GM21528 (cell line): ENCODE measurements around the gene SPOP.
"Not testable (repeated sequence)": the region's sequence is repeated elsewhere in the genome, so short reads cannot be mapped to it uniquely, and the experiment has no call there.

ENCODE experiments used
- ATAC-seq: cut with Tn5 transposase; IDR thresholded peaks from one replicate; pipeline ENCODE4 v1.9.1; 2021; ENCODE audit warnings: mild to moderate bottlenecking, moderate library complexity; ENCODE audit not compliant: unreplicated experiment, low FRiP score

Gene SPOP

GRCh38 chr17:49659661-49660382 lies 18.1 kb downstream of the SPOP start:
- no peak for ATAC-seq

- ATAC-seq, result no peak
Measured at GRCh38 chr17:49656247-49656646, 21.6 kb downstream of the SPOP start.

- ATAC-seq, result no peak
Measured at GRCh38 chr17:49647256-49647585, 30.7 kb downstream of the SPOP start.

GRCh38 chr17:49646391-49647255 lies 31.3 kb downstream of the SPOP start:
- no peak for ATAC-seq

- not testable (repeated sequence) for ATAC-seq
Measured at GRCh38 chr17:49646056-49646390, 31.9 kb downstream of the SPOP start.

- ATAC-seq, result no peak
Measured at GRCh38 chr17:49645654-49646053, 32.2 kb downstream of the SPOP start.

- ATAC-seq, result no peak
Measured at GRCh38 chr17:49640556-49640955, 37.3 kb downstream of the SPOP start.

- ATAC-seq, result no peak
Measured at GRCh38 chr17:49638818-49639217, 39.1 kb downstream of the SPOP start.

GRCh38 chr17:49637739-49638138 lies 40.2 kb downstream of the SPOP start:
- ATAC-seq, result no peak

- no peak for ATAC-seq
Measured at GRCh38 chr17:49637050-49637449, 40.8 kb downstream of the SPOP start.

GRCh38 chr17:49635121-49635520 lies 42.8 kb downstream of the SPOP start:
- ATAC-seq, result no peak

GRCh38 chr17:49634485-49634860 lies 43.4 kb downstream of the SPOP start:
- no peak for ATAC-seq

GRCh38 chr17:49633762-49634484 lies 44.0 kb downstream of the SPOP start:
- no peak for ATAC-seq

GRCh38 chr17:49633250-49633649 lies 44.6 kb downstream of the SPOP start:
- ATAC-seq, result no peak

- ATAC-seq, result no peak
Measured at GRCh38 chr17:49632201-49632600, 45.7 kb downstream of the SPOP start.

GRCh38 chr17:49631496-49631895 lies 46.4 kb downstream of the SPOP start:
- ATAC-seq, result no peak

GRCh38 chr17:49630113-49630900 lies 47.6 kb downstream of the SPOP start:
- ATAC-seq, result no peak

GRCh38 chr17:49629447-49629846 lies 48.5 kb downstream of the SPOP start:
- ATAC-seq, result no peak

GRCh38 chr17:49624896-49625295 lies 53.0 kb downstream of the SPOP start:
- ATAC-seq, result no peak

GRCh38 chr17:49621946-49622529 lies 55.9 kb downstream of the SPOP start:
- no peak for ATAC-seq
